Stimulated activated CD4-positive, alpha-beta T cell treated with anti-CD3 and anti-CD28 coated beads, TNF-alpha, amount 100 ng/mL, for 24 hours (primary cell): ENCODE measurements around the gene PUSL1.

Experiments used
- DNase-seq, 3 experiments: peaks; one replicate each; pipeline ENCODE4 v3.0.0-alpha.2; 2020; ENCODE audit warnings: low read depth in 3 of 3

Gene PUSL1

DNA sequence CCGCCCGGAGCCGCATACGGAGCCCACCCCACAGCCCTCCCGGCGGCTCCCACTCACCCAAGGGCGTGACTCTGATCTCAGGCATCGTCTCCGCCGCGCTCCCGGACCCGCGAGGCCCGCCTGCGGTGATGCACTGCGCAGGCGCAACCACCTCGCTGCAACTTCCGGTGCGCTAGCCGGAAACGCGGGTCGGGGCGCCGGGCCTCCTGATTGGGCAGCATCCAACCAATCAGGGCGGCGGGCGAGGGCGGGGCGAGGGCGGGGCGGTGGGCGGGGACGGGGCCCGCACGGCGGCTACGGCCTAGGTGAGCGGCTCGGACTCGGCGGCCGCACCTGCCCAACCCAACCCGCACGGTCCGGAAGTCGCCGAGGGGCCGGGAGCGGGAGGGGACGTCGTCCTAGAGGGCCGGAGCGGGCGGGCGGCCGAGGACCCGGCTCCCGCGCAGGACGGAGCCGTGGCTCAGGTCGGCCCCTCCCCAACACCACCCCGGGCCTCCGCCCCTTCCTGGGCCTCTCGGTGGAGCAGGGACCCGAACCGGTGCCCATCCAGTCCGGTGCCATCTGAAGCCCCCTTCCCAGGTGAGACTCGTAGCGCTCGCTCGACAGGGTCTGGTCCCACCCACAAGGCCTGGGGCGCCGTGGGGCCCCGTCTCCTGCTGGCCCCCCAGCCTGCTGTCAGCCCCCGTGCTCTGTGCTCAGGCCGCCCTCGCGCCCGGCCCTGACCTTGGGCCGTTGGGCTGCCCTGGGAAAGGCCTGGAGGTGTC lies 16.3 kb downstream of the PUSL1 start, which contains the start of the genes CPTP and INTS11:
CPTP (plus strand) TSS at position 279 of the 764 bp plus-strand sequence. CDS start 2,109 bp downstream, outside the sequence.
INTS11 (minus strand) TSS at position 137 of the 764 bp plus-strand sequence; CDS start at position 85, 52 bp downstream.
- DNase-seq: peak; percentile 94 to 96 (median 95)

DNA sequence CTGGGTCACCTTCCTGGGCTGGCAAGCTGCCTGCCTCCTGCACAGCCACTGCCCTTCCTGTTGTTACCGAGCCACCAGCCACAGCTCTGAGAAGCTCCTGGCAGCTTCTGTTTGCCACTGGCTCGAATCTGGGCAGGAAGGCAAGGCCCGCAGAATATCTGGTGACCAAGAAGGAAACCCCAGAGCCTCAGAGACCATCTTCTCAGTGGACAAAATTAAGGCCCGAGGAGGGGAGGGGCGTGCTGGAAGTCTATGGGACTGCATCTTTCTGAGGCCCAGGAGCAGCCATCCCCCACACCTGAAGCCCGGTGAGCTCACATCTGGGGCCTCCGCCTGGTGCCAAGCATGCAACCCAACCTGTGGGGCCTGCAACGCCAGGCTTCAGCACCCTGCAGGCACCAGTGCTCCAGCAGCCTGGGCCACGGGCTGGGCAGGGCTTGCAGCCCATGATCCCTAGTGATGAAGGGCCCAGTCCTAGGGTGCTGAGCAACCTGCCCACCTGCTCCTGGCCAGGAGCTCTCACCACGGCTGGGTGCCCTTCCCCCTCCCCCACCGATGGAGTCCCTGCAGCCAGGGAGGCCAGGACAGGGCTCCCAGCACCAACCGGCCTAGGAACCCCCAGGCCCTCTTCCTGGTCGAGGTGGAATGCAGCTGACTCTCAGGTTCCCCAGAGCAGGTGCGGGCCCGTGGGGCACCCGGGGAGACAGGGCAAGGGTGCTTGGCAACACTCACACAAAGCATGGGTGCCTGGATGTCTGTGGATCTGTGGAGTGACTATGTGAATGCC lies 17.1 kb downstream of the PUSL1 start:
- DNase-seq: no peak

DNA sequence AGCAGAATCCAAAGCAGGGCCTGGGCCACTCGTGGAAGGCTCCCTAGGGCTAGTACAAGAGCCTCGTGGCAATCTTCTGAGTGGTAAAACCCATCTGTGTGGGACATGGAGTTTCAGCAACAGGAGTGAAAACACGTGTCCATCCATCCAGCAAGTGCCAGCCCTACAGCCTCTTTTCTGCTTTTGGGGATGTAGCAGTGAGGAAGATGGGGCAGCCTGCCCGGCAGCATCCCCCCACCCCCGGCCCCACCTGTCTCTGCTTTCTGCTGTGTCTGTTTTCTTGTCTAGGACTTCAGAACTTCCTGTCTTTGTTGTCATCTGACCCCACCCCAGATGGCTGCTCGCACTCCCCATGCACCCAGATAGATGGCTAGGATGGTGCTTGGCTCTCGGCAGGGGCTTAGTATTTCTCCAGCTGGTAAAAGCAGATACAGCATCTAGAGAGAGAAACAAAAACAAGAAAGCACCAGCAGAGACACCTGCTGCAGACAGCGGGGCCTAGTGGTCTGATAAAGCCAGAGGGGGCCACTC lies 17.7 kb downstream of the PUSL1 start:
- DNase-seq: no peak

DNA sequence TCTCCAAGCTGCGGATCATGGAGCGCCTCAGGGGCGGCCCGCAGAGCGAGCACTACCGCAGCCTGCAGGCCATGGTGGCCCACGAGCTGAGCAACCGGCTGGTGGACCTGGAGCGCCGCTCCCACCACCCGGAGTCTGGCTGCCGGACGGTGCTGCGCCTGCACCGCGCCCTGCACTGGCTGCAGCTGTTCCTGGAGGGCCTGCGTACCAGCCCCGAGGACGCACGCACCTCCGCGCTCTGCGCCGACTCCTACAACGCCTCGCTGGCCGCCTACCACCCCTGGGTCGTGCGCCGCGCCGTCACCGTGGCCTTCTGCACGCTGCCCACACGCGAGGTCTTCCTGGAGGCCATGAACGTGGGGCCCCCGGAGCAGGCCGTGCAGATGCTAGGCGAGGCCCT lies 18.9 kb downstream of the PUSL1 start:
- no peak for DNase-seq

DNA sequence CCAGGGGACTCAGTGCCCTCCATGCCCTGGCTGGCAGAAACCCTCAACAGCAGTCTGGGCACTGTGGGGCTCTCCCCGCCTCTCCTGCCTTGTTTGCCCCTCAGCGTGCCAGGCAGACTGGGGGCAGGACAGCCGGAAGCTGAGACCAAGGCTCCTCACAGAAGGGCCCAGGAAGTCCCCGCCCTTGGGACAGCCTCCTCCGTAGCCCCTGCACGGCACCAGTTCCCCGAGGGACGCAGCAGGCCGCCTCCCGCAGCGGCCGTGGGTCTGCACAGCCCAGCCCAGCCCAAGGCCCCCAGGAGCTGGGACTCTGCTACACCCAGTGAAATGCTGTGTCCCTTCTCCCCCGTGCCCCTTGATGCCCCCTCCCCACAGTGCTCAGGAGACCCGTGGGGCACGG lies 19.9 kb downstream of the PUSL1 start:
- no peak for DNase-seq

DNA sequence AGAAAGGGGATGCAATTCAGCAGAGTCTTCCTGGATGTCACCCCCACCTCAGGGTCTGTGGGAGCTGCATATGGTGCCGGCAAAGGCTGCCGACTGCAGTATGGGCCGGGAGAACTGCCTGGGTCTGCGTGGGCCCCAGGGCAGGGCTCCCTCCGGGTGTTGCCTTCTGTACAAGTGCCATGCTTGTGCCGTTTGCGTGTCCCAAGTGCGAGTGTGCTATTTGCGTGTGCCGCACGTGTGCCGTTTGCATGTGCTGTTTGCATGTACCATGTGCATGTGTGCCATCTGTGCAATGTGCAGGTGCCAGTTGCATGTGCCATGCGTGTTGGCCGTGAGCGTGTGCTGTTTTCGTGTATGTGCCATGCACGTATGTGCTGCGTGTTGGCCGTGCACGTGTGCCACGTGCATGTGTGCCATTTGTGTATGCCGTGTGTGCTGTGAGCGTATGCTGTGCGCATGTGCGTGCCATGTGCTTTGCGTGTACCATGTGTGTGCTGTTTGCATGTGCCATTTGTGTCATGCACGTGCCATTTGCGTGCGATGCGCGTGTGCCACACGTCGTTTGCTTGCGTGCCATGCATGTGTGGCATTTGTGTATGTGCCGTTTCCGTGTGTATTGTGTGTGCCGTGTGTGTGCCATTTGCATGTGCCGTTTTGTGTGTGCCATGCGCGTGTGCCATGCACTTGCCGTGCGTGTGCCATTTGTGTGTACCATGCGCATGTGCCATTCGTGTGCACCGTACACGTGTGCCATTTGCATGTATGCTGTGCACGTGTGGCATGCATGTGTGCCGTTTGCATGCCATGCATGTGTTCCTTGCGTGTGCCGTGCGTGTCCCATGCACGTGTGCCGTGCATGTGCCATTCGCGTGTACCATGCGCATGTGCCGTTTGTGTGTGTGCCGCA lies 21.2 kb downstream of the PUSL1 start:
- DNase-seq: no peak

DNA sequence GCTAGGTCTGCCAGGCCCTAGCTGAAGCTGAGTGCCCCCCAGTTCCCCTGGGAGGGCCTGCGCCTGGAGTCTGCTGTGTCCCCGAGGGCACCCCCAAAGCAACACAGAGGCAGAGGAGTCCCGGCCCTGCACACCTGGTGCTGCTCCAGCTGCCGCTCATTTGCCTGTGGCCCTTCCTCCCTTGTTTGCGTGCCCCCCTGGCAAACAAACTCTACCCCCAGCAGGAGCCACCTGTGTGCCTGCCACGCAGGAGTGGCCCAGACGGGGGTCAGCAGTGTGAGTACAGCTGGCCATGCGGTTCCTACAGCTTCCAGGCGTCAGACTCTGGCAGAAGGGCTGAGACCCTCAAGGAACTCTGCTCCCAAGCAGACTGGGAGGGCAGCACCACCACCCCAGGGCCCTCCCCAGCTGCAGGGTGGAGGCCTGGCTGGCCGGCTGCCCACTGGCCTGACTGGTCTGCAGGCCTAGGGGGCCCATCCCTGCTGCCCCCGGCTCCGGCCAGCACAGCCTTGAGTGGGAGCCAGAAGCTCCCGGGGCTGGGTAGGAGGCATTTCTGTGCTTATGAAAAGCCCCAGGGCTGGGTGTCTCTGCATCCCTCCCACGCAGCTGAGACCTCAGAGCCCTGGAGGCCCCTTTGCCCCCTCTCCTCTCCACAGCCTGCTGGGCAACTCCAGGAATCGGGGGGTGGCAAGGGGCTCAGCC lies 22.1 kb downstream of the PUSL1 start:
- DNase-seq: no peak

DNA sequence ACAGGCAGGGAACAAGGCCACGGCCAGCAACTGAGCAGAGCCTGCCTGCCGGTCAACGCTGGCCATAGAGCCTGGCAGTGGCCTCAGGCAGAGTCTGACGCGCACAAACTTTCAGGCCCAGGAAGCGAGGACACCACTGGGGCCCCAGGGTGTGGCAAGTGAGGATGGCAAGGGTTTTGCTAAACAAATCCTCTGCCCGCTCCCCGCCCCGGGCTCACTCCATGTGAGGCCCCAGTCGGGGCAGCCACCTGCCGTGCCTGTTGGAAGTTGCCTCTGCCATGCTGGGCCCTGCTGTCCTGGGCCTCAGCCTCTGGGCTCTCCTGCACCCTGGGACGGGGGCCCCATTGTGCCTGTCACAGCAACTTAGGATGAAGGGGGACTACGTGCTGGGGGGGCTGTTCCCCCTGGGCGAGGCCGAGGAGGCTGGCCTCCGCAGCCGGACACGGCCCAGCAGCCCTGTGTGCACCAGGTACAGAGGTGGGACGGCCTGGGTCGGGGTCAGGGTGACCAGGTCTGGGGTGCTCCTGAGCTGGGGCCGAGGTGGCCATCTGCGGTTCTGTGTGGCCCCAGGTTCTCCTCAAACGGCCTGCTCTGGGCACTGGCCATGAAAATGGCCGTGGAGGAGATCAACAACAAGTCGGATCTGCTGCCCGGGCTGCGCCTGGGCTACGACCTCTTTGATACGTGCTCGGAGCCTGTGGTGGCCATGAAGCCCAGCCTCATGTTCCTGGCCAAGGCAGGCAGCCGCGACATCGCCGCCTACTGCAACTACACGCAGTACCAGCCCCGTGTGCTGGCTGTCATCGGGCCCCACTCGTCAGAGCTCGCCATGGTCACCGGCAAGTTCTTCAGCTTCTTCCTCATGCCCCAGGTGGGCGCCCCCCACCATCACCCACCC lies 22.9 kb downstream of the PUSL1 start, which contains the start of gene TAS1R3:
TAS1R3 (plus strand) TSS at position 213 of the 898 bp plus-strand sequence; CDS start at position 279, 66 bp downstream.
- no peak for DNase-seq

DNA sequence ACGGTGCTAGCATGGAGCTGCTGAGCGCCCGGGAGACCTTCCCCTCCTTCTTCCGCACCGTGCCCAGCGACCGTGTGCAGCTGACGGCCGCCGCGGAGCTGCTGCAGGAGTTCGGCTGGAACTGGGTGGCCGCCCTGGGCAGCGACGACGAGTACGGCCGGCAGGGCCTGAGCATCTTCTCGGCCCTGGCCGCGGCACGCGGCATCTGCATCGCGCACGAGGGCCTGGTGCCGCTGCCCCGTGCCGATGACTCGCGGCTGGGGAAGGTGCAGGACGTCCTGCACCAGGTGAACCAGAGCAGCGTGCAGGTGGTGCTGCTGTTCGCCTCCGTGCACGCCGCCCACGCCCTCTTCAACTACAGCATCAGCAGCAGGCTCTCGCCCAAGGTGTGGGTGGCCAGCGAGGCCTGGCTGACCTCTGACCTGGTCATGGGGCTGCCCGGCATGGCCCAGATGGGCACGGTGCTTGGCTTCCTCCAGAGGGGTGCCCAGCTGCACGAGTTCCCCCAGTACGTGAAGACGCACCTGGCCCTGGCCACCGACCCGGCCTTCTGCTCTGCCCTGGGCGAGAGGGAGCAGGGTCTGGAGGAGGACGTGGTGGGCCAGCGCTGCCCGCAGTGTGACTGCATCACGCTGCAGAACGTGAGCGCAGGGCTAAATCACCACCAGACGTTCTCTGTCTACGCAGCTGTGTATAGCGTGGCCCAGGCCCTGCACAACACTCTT lies 23.8 kb downstream of the PUSL1 start:
- no peak for DNase-seq

DNA sequence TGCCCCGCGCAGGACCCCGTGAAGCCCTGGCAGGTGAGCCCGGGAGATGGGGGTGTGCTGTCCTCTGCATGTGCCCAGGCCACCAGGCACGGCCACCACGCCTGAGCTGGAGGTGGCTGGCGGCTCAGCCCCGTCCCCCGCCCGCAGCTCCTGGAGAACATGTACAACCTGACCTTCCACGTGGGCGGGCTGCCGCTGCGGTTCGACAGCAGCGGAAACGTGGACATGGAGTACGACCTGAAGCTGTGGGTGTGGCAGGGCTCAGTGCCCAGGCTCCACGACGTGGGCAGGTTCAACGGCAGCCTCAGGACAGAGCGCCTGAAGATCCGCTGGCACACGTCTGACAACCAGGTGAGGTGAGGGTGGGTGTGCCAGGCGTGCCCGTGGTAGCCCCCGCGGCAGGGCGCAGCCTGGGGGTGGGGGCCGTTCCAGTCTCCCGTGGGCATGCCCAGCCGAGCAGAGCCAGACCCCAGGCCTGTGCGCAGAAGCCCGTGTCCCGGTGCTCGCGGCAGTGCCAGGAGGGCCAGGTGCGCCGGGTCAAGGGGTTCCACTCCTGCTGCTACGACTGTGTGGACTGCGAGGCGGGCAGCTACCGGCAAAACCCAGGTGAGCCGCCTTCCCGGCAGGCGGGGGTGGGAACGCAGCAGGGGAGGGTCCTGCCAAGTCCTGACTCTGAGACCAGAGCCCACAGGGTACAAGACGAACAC lies 24.5 kb downstream of the PUSL1 start:
- no peak for DNase-seq

DNA sequence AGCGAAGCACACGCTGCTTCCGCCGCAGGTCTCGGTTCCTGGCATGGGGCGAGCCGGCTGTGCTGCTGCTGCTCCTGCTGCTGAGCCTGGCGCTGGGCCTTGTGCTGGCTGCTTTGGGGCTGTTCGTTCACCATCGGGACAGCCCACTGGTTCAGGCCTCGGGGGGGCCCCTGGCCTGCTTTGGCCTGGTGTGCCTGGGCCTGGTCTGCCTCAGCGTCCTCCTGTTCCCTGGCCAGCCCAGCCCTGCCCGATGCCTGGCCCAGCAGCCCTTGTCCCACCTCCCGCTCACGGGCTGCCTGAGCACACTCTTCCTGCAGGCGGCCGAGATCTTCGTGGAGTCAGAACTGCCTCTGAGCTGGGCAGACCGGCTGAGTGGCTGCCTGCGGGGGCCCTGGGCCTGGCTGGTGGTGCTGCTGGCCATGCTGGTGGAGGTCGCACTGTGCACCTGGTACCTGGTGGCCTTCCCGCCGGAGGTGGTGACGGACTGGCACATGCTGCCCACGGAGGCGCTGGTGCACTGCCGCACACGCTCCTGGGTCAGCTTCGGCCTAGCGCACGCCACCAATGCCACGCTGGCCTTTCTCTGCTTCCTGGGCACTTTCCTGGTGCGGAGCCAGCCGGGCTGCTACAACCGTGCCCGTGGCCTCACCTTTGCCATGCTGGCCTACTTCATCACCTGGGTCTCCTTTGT lies 25.3 kb downstream of the PUSL1 start:
- no peak for DNase-seq

DNA sequence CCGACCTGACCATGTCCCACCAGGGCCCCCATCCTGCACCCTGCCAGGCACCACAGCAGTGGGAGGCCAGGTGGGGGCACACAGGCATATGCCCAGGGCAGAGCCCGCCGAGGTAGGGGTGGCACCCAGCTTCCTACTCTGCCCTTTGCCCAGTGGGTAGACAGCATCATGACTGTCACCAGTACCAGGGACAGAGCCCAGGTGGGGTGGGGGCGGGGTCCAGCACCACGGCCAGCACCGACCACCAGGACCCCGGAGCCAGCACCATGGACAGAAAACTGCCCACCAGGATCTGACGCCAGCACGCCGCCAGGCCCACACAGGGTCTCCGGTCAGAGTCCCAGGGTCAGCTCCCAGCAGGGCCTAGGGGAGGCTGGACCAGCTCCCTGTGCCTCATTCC lies 26.4 kb downstream of the PUSL1 start:
- DNase-seq: no peak

DNA sequence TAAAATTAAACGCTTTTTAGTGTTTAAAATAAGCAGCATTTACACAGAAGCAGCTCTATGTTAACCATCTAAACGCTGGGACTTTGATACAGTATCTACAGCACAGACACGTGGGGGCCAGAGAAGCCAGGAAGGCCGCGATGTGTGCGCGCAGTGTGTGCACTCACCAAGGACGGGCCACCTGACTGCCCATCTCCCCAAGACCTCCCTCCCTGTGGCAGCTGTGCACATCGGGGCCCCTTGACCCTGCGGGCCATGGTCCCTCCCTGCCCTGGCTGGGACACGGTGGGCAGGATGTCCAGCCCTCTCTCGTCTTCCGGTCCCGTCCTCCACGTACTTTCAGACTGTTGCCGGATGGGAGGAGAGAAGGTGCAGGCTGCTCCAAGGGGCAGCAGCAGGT lies 26.9 kb downstream of the PUSL1 start:
- no peak for DNase-seq

DNA sequence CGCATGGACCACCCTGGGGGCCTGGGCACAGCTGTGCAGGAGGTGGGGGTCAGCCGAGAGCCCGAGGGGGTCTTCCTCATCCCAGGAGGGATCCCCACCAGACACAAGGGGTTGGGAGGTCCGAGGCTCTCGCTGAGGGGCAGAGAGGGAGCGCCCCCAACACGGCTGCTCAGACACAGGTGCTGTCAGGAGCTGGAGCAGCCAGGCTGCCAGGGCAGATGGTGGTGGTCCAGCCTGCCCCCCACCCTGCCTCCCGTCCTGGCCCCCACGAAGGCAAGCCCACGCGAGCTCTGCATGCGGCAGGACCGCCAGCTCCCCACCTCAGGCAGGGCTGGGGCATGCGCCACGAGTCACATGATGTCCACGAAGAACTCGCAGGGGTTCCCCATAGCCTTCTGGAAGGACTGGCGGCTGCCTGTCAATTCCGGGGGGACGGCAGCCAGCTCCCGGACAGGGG lies 27.4 kb downstream of the PUSL1 start:
- DNase-seq: no peak

DNA sequence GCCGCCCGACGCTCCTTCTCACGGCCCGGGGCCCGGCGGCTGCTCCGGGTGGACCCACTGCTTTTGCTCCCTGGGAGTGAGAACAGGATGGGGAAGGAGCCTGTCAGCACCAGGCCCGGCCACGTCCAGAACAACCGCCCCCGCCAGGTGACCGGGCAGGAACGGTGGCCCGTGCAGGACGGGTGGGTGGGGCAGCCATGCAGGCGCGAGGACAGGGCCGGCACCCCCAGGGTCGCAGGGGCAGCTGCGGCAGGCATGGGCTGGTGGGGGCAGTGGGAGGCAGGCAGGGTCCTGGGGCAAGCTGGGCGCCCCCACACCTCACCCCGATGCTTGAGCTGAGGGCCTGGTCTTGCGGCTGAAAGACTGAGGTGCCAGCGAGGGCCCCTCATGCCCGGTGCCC lies 28.0 kb downstream of the PUSL1 start:
- no peak for DNase-seq

DNA sequence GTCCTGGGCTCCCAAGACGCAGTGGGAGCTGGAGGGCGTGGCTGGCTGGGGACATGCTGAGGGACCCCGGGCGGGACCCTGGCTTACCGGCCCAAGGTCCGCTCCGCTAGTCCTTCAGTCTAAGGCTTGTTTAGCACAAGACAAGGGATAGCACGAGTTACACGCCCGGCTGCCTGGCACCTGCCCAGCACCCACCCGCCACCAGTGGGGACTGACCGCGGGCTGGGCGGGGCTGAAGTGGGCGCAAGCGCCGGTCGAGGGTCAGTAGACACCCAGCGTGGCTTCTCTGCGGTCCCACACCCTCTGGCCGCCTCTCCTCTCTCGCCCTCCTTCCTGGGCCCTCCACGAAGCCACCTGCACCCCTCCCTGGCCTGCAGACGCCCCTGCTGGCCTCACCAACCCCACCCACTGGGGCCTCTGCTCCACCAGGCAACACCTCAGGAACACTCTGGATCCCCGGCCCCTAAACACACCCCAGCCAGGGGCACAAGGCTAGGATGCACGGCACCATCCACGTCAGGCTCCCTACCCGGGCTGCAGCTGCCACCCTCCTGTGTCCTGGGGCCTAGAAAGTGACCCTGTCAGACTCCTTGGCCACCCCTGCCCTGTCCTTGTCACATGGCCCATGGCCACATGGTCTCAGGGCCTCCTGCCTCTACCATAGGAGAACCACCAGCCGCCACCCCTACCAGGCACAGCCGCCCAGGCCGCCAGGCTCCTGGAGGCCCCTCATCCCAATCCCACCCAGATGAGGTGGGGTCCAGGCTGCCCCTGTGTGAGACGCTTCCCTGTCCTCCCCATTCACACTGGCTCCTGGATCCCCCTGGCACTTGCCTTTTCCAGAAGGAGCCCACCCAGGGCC lies 28.8 kb downstream of the PUSL1 start:
- no peak for DNase-seq

DNA sequence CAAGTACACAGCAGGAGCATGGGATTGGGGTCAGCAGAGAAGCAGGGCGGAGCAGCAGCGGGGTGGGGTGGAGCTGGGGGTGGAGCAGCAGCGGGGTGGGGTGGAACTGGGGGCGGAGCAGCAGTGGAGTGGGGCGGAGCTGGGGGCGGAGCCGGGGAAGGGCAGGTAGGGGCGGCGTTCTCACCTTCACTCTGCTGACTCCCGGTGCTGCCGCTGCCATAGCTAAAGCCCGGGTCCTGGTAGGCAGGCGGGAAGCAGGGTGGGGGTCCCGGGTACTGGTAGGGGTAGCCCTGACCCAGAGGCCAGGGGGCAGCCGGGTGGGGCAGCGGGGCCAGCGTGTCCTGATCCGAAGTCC lies 29.4 kb downstream of the PUSL1 start:
- peak in 2 of 3 experiments; percentile 23 to 45 for DNase-seq
